GM12878 (cell line): ENCODE results near the gene MXRA7. TPM values are rescaled to one million over a fixed set of nuclear protein-coding genes. Genes with fewer than 3 reads are reported as not detected.

Experiments
- CHD1 ChIP-seq: IDR thresholded peaks from 2 replicates; pipeline ENCODE4 v1.6.1; 2012; ENCODE audit warnings: low read depth, low read length, improper control_type of control experiment
- CREB1 ChIP-seq: IDR thresholded peaks from 2 replicates; pipeline ENCODE4 v1.6.1; 2012; ENCODE audit warnings: low read depth, mild to moderate bottlenecking, inconsistent platforms
- FOS ChIP-seq: IDR thresholded peaks from 3 replicates; pipeline ENCODE4 v1.6.1; 2011; ENCODE audit warnings: borderline replicate concordance; ENCODE audit not compliant: insufficient read length; ENCODE audit errors: extremely low read depth
- MEF2A ChIP-seq: IDR thresholded peaks from 2 replicates; pipeline ENCODE4 v1.6.1; 2011; ENCODE audit warnings: low read depth, mild to moderate bottlenecking, low read length, moderate library complexity; ENCODE audit not compliant: insufficient read depth
- PML ChIP-seq: IDR thresholded peaks from 2 replicates; pipeline ENCODE4 v1.6.1; 2012; ENCODE audit warnings: low read length, inconsistent platforms
- STAT1 ChIP-seq: fragments of 450-650 bp; conservative IDR thresholded peaks from 2 replicates; pipeline ENCODE4 v1.6.1; 2014; ENCODE audit warnings: antibody characterized with exemption, mild to moderate bottlenecking
- polyA plus RNA-seq, 11 experiments: library from polyadenylated mRNA; depleted of rRNA in 4 of 11; unstranded in 6 of 11; stranded (reverse) in 5 of 11; fragments of >200 nt; fragmentation: Nextera tagmentation in 4 of 11; fragmentation: Illumina TruSeq in 1 of 11; extraction: Ambion mirVana in 4 of 11; extraction: Trizol in 1 of 11; gene quantifications; 1 replicate in 1 of 11; 2 replicates in 10 of 11; pipeline versions ENCODE4 v1.2.1 to v1.2.3, GENCODE V29; 2011 to 2016; ENCODE audit warnings: inconsistent platforms in 2 of 11, missing spikeins in 2 of 11, low read depth in 1 of 11
- total RNA-seq, 4 experiments: library from RNA; depleted of rRNA in 3 of 4; stranded (reverse); fragments of >200 nt in 3 of 4; fragmentation: Illumina TruSeq in 1 of 4; extraction: Trizol in 1 of 4; gene quantifications; 2 replicates each; pipeline versions ENCODE4 v1.2.1 to v1.2.3, GENCODE V29; 2013 to 2021
- TF ChIP-seq, protein P1 (sequence below): fragments of 450-650 bp; IDR thresholded peaks from 2 replicates; pipeline ENCODE4 v1.6.1; 2017; ENCODE audit warnings: mild to moderate bottlenecking, moderate library complexity
- TF ChIP-seq, protein P2 (sequence below): fragments of 450-650 bp; IDR thresholded peaks from 2 replicates; pipeline ENCODE4 v1.6.1; 2018; ENCODE audit warnings: borderline replicate concordance, mild to moderate bottlenecking; ENCODE audit not compliant: partially characterized antibody

Gene MXRA7
- total and polyA plus RNA-seq, 10 of the 15 experiments (the other 5 are each of a cell fraction or from before 2014, with no cell fraction given), result 0.03 to 2.0 (median 0.33) TPM

DNA sequence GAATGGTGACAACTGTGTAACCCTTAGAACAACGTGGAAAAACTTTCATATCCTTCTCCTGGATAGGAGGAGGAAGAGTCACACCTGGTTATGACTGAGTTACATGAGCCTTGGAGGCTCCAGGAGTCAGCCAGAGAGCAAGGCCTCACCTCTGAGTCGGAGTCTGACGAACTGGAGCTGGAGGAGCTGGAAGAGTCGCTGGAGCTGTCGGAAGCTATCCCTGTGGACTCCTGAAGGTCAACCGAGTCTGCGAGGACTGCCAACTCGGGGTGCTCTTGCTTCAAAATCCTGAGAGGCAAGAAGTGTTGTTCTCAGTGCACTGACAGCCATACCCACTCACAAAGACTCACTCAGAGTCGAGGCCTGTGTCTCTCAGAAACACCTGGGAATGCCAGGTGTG, 9.4 kb upstream of the MXRA7 start (continued):
- TF ChIP-seq, protein P1, sequence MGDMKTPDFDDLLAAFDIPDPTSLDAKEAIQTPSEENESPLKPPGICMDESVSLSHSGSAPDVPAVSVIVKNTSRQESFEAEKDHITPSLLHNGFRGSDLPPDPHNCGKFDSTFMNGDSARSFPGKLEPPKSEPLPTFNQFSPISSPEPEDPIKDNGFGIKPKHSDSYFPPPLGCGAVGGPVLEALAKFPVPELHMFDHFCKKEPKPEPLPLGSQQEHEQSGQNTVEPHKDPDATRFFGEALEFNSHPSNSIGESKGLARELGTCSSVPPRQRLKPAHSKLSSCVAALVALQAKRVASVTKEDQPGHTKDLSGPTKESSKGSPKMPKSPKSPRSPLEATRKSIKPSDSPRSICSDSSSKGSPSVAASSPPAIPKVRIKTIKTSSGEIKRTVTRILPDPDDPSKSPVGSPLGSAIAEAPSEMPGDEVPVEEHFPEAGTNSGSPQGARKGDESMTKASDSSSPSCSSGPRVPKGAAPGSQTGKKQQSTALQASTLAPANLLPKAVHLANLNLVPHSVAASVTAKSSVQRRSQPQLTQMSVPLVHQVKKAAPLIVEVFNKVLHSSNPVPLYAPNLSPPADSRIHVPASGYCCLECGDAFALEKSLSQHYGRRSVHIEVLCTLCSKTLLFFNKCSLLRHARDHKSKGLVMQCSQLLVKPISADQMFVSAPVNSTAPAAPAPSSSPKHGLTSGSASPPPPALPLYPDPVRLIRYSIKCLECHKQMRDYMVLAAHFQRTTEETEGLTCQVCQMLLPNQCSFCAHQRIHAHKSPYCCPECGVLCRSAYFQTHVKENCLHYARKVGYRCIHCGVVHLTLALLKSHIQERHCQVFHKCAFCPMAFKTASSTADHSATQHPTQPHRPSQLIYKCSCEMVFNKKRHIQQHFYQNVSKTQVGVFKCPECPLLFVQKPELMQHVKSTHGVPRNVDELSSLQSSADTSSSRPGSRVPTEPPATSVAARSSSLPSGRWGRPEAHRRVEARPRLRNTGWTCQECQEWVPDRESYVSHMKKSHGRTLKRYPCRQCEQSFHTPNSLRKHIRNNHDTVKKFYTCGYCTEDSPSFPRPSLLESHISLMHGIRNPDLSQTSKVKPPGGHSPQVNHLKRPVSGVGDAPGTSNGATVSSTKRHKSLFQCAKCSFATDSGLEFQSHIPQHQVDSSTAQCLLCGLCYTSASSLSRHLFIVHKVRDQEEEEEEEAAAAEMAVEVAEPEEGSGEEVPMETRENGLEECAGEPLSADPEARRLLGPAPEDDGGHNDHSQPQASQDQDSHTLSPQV, result no peak
- TF ChIP-seq PML (no peak), FOS (no peak), MEF2A (no peak), CHD1 (no peak), STAT1 (no peak), CREB1 (no peak)
- TF ChIP-seq, protein P2, sequence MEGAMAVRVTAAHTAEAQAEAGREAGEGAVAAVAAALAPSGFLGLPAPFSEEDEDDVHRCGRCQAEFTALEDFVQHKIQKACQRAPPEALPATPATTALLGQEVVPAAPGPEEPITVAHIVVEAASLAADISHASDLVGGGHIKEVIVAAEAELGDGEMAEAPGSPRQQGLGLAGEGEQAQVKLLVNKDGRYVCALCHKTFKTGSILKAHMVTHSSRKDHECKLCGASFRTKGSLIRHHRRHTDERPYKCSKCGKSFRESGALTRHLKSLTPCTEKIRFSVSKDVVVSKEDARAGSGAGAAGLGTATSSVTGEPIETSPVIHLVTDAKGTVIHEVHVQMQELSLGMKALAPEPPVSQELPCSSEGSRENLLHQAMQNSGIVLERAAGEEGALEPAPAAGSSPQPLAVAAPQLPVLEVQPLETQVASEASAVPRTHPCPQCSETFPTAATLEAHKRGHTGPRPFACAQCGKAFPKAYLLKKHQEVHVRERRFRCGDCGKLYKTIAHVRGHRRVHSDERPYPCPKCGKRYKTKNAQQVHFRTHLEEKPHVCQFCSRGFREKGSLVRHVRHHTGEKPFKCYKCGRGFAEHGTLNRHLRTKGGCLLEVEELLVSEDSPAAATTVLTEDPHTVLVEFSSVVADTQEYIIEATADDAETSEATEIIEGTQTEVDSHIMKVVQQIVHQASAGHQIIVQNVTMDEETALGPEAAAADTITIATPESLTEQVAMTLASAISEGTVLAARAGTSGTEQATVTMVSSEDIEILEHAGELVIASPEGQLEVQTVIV, result no peak
- TF ChIP-seq, all 136 proteins: peak for 0
